MM.1S (cell line): ENCODE data around the gene HTR1D.

ENCODE experiments used
- EZH2 ChIP-seq: fragments of 300-600 bp; sonication (generic); optimal IDR thresholded peaks from 2 replicates; pipeline ENCODE3; 2017; ENCODE audit warnings: low read depth, mild to moderate bottlenecking, antibody characterized with exemption, low read length, mixed read lengths
- TF ChIP-seq, protein P1 (sequence below): fragments of 300-600 bp; sonication (generic); IDR thresholded peaks from 2 replicates; pipeline ENCODE4 v1.5.1; 2016; ENCODE audit warnings: antibody characterized with exemption, low read length, mixed read lengths

DNA sequence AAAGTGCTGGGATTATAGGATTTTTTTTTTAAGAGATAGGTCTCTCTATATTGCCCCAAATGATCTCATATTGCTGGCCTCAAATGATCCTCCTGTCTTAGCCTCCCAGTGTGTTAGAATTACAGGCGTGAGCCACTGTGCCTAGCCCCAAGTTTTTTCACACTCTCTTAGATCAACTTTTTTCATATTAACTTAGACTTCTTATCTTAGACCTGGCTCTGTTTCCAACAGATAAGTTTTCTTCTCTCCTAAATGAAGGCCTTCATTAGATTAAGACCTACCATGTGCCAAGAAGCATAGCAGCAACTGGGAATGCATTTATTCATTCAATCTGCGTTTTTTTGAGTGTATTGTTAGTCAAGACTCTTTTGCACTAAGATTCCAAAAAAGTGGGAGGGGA is 20.2 kb upstream of the HTR1D start:
- TF ChIP-seq, protein P1, sequence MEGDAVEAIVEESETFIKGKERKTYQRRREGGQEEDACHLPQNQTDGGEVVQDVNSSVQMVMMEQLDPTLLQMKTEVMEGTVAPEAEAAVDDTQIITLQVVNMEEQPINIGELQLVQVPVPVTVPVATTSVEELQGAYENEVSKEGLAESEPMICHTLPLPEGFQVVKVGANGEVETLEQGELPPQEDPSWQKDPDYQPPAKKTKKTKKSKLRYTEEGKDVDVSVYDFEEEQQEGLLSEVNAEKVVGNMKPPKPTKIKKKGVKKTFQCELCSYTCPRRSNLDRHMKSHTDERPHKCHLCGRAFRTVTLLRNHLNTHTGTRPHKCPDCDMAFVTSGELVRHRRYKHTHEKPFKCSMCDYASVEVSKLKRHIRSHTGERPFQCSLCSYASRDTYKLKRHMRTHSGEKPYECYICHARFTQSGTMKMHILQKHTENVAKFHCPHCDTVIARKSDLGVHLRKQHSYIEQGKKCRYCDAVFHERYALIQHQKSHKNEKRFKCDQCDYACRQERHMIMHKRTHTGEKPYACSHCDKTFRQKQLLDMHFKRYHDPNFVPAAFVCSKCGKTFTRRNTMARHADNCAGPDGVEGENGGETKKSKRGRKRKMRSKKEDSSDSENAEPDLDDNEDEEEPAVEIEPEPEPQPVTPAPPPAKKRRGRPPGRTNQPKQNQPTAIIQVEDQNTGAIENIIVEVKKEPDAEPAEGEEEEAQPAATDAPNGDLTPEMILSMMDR, result no peak
- TF ChIP-seq EZH2, result no peak
